ENCODE data around the gene SPPL2A.
"Not testable (repeated sequence)": the region's sequence is repeated elsewhere in the genome, so short reads cannot be mapped to it uniquely, and the experiment has no call there.

SPPL2A gene

DNA sequence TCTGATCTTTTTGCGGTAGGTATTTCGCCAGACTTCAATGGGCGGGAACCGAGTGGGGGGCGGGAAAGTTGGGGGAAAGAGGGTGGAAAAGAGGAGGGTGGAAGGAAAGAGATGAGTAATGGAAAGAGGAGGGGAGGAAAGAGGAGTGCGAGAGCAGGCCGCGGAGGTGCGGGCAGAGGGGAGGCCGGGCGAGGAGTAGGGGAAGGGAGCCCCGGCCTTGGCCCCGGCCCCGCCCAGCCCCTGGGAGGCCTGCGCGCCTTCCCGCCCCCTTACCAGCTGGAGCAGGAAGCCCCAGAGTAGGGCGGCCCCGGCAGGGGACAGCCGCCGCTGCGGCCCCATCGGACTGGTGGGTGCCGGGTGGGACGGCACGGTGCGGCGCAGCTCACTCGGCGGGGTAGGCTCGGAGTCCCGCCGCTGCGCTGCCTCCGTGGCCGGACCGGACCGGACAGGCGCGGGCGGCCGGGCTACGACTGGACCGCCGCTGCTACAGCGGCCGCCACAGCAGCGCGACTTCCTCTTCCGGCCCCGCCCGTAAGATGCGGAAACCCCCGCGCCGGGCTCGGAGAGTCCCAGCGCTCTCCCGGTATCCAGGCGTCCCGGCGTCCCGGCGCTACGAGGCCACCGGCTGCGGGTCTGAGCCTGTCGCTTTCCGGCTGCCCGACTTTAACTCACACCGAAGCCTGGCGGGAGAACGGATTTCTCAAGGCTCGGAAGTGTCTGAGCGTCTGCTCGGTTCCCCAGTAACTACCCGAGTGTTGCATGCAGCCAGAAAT lies at the start of gene SPPL2A:
TSS of gene SPPL2A (minus strand) at position 512 of the 773 bp plus-strand sequence. CDS start at position 339, 173 bp downstream.
- DNase-seq = peak; percentile 78 to 81

DNA sequence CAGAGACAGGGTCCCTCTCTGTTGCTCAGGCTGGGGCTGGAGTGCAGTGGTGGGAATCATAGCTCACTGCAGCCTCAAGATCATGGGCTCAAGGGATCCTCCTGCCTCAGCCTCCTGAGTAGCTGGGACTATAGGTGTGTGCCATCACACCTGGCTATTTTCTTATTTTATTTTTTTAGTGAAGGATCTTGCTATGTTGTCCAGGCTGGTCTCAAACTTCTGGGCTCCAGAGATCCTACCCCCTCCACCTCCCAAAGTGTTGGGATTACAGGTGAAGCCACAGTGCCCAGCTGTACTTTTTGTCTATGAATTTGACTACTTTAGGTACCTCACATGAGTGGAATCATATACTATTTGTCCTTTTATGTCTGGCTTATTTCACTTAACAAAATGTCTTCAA lies 49.1 kb upstream of the SPPL2A start:
- no peak for DNase-seq

DNA sequence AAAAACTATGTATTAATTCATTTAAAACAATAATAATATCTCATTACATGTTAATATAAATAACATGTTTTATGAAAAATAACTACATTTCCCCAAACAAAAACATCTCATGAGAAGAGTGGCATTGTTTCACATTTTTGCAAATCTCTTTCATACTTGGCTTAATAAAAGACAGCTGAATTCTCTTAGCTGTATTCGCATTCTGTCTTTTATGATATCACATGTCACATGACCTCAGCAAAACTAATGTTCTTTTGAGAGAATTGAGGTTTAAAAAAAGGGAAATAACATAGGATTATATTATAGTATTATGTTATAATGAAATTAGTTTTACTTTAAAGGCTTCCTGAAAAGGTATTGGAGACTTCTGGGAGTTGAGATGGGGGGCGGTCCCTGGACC lies 48.4 kb upstream of the SPPL2A start:
- no peak for DNase-seq

GRCh38 chr15:50813089-50813488 lies 47.6 kb upstream of the SPPL2A start:
- DNase-seq = no peak

DNA sequence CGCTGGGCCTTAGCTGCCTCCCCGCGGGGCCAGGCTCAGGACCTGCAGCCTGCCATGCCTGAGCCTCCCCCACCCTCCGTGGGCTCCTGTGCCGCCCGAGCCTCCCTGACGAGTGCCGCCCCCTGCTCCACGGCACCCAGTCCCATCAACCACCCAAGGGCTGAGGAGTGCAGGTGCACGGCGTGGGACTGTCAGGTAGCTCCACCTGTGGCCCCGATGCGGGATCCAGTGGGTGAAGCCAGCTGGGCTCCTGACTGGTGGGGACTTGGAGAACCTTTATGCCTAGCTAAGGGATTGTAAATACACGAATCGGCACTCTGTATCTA lies 46.6 kb upstream of the SPPL2A start:
- DNase-seq = not testable (repeated sequence)

DNA sequence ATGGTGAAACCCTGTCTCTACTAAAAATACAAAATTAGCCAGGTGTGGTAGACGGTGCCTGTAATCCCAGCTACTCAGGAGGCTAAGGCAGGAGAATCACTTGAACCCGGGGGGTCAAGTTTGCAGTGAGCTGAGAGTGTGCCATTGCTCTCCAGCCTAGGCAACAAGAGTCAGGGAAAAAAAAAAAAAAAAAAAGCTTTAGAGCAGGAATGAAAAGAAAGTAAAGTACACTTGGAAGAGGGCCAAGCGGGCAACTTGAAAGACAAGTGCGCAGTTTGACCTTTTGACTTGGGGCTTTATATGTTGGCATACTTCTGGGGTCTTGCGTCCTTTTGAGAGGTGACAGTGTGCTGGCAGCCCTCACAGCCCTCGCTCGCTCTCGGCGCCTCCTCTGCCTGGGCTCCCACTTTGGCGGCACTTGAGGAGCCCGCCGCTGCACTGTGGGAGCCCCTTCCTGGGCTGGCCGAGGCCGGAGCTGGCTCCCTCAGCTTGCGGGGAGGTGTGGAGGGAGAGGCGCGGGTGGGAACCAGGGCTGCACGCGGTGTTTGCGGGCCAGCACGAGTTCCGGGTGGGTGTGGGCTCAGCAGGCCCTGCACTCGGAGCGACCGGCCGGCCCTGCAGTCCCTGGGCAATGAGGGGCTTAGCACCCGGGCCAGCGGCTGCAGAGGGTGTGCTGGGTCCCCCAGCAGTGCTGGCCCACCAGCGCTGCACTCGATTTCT lies 46.1 kb upstream of the SPPL2A start:
- DNase-seq = not testable (repeated sequence)

GRCh38 chr15:50810128-50810527 lies 44.6 kb upstream of the SPPL2A start:
- DNase-seq = no peak

GRCh38 chr15:50808728-50809127 lies 43.2 kb upstream of the SPPL2A start:
- no peak for DNase-seq

- peak in 1 of 2 experiments; percentile 10 for DNase-seq
Observed at GRCh38 chr15:50803479-50804180, 38.1 kb upstream of the SPPL2A start.

- DNase-seq = no peak
Observed at GRCh38 chr15:50800715-50801114, 35.2 kb upstream of the SPPL2A start.

- no peak for DNase-seq
Observed at GRCh38 chr15:50798684-50799083, 33.2 kb upstream of the SPPL2A start.

GRCh38 chr15:50797926-50798325 lies 32.4 kb upstream of the SPPL2A start:
- DNase-seq = no peak

- no peak for DNase-seq
Observed at GRCh38 chr15:50791486-50791885, 26.0 kb upstream of the SPPL2A start.

DNA sequence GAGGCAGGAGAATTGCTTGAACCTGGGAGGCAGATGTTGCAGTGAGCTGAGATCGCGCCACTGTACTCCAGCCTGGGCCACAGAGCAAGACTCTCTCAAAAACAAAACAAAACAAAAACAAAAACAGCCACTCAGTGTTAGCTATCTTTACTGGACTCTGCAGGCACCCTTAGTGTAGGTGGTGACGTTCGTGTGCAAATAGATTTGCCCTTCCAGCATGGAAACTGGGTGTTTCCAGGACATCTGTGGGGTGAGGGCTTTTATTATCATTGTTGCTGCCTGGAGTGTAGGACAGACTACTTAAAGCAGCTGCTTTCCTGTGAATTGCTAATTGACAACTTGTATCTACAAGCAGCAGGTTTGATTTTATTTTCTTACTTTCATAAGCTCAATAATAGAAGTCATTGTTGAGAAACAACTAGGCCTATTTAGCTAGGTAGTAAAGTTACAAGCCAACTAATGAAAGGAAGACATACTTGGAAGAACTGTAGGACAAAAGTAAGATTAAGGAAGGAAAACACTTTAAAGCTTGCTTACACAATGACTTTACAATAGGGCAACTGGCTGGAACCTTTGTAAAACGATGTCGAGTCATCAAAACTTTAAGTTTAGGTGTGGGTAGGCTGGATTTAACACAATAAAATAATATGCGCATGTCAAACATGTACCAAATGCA lies 25.4 kb upstream of the SPPL2A start:
- DNase-seq = no peak

DNA sequence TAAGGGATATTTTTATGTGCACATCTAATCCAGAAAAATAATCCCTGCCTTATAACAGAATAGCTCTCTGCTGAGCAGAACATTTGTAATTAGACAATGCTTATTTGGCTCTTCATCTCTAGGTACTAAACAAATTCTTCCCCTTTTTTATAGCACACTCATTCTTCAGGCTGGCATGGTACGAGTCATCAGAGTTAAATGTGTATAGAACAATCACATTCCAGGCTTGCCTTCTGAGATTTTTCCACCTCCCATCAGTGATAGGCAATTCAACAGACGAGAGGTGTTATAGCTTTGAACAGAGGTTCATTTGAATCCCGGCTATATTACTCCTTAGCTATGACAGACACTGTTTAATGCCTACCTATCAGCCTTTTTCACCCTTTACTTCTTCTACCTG lies 21.4 kb upstream of the SPPL2A start:
- DNase-seq = no peak

- no peak for DNase-seq
Observed at GRCh38 chr15:50786438-50786837, 20.9 kb upstream of the SPPL2A start.

GRCh38 chr15:50783895-50784294 lies 18.4 kb upstream of the SPPL2A start:
- DNase-seq = no peak

DNA sequence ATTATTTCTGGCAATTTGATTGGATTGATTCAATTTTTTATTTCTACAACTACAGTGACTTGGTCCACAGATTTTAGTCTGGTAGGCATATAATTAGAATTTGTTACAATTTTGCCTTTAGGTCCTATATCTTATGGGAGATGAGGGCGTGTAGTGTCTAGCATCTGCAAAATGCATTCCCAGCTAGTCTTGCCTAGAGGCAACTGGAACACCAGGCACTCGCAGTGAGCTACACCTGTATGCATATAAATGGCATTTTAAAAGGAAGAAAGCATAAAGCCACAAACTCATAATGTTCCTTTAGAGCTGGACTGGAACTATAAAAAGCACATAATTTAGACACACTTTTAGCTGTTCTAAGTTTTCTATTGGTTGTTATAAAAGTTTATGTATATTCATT lies 17.9 kb upstream of the SPPL2A start:
- DNase-seq = no peak

DNA sequence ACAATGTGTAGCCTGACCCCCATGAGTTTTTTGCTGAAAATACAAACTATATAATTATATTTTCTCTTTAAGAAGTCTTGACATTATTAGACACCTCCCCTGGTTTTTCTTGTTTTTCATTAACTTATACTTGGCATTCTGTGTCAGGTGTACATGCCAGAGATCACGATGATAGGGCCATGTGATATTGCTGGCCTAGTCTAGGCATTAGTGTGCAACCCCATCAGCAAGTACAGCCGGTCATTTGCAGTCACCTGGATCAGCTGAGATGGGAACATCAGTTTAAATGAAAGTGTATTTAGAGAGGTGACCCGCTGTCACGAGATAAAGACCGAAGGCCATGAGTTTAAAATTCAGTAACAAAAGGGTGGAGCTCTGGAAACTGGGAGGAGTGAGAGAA lies 12.6 kb upstream of the SPPL2A start:
- DNase-seq = no peak

GRCh38 chr15:50777042-50777441 lies 11.5 kb upstream of the SPPL2A start:
- DNase-seq = no peak

GRCh38 chr15:50774450-50774849 lies 8.9 kb upstream of the SPPL2A start:
- no peak for DNase-seq

DNA sequence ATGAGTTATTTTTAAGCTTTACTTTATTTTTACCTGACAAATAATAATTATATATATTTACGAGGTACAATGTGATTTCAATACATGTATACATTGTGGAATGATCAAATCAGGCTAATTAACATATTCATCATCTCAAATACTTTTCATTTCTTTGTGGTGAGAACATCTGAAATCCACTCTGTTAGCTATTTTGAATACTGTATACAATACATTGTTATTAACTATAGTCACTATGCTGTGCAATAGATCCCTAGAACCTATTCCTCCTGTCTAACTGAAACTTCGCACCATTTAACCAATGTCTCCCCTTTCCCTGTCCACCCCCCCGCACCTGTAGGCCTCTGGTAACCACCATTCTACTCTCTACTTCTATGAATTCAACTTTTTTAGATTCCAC lies 7.9 kb upstream of the SPPL2A start:
- DNase-seq = no peak

DNA sequence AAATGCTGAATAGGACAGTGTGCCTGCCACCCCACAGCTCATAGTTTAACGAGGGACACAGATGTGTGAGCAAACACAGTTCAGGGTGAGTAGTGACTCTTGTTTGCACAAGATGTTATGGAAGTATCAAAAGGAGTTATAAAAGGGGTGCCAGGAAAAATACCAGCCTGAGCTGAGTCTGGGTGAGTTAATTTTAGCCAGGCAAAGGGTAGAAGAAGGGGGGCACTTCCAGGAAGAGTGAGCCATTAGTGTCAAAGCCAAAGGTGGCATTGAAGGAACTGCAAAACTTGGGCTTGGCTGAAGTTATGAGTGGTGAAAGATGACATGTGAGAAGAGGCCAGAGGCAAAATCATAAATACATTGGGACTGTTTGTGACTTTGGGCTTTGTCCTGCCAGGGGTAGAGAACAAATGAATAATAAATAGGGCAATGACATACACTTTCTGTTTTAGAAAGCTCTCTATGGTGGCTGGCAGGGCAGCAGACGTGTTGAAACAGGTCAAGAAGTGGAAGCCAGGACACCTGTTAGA lies 1.9 kb upstream of the SPPL2A start:
- DNase-seq = no peak
